Aorta (tissue), 5 donors: ENCODE data around the gene PLXNA1. TPM values are rescaled to one million over a fixed set of nuclear protein-coding genes. Genes with fewer than 3 reads are reported as not detected.
A peak's percentile ranks its signal among the peaks of the same experiment; 100 is the strongest.

Source experiments
- ATAC-seq: fragments of 200-7000 bp; cut with Tn5 transposase; one replicate; pipeline ENCODE4 v1.9.1; 2022; ENCODE audit warnings: moderate library complexity; ENCODE audit not compliant: low FRiP score
- DNase-seq, 2 donors: peaks; one replicate each; pipeline ENCODE4 v3.0.0-alpha.2; 2020
- H3K27ac ChIP-seq, 2 donors: one replicate each; pipeline ENCODE4 v1.5.1; 2013; ENCODE audit warnings: low read length in 2 of 2, mild to moderate bottlenecking in 2 of 2, moderate library complexity in 2 of 2, control low read depth in 1 of 2, inconsistent platforms in 1 of 2, low read depth in 1 of 2
- H3K27me3 ChIP-seq, 2 donors: one replicate each; pipeline ENCODE4 v1.6.1; 2013; ENCODE audit warnings: control low read depth in 1 of 2, low read length in 1 of 2, mild to moderate bottlenecking in 1 of 2, moderate library complexity in 1 of 2; ENCODE audit not compliant: insufficient read depth in 2 of 2, control insufficient read depth in 1 of 2
- H3K36me3 ChIP-seq, 2 donors: one replicate each; pipeline ENCODE4 v1.6.1; 2013; ENCODE audit warnings: control low read depth in 1 of 2, low read length in 1 of 2, mild to moderate bottlenecking in 1 of 2; ENCODE audit not compliant: insufficient read depth in 2 of 2, control insufficient read depth in 1 of 2
- H3K4me1 ChIP-seq, 2 donors: one replicate each; pipeline ENCODE4 v1.6.1; 2013; ENCODE audit warnings: low read length in 2 of 2, control low read depth in 1 of 2, mild to moderate bottlenecking in 1 of 2, moderate library complexity in 1 of 2; ENCODE audit not compliant: insufficient read depth in 2 of 2, control insufficient read depth in 1 of 2
- H3K4me3 ChIP-seq, 2 donors: one replicate each; pipeline ENCODE4 v1.5.1; 2013; ENCODE audit warnings: low read length in 2 of 2, control low read depth in 1 of 2, mild to moderate bottlenecking in 1 of 2
- H3K9me3 ChIP-seq: one replicate; pipeline ENCODE4 v1.6.1; 2013; ENCODE audit warnings: mild to moderate bottlenecking, low read length; ENCODE audit not compliant: control insufficient read depth
- WGBS, 2 donors: extraction: QIAGEN DNeasy Blood & Tissue Kit; methylation state at CpG; one replicate each; pipeline ENCODE4 v1.1.7; 2013; 5-methylcytosine and 5-hydroxymethylcytosine counted together
- intact Hi-C, 2 donors: fragments of 100-400 bp; cut with DNase I; formaldehyde crosslinking; loops; one replicate each; pipeline versions ENCODE4 v1.14.2 to v1.15.0; 2022
- polyA plus RNA-seq, 2 donors: library from polyadenylated mRNA; stranded (reverse); fragments of 200-250 nt; gene quantifications; one replicate each; pipeline ENCODE4 v1.2.3, GENCODE V29; 2013
- total RNA-seq, 2 donors: library from RNA; stranded (reverse); fragmentation: NEBNext Ultra II Directional; extraction: Animal tissue kit (Norgen Biotek cat#: 25700); gene quantifications; one replicate each; pipeline ENCODE4 v1.2.1, GENCODE V29; 2021
- donor health status: healthy with polysubstance abuse.
- donor health status: Bipolar disorder and iron deficiency.
- donor health status: DM: no; HTN: no; CAD: no.
- donor health status: DM: no; HTN: no; CAD: no.
- donor health status: DM: yes; HTN: yes; CAD: no.

The PLXNA1 gene
- total and polyA plus RNA-seq, 4 donors = 6.0 to 51.3 (median 21.3) TPM

DNA sequence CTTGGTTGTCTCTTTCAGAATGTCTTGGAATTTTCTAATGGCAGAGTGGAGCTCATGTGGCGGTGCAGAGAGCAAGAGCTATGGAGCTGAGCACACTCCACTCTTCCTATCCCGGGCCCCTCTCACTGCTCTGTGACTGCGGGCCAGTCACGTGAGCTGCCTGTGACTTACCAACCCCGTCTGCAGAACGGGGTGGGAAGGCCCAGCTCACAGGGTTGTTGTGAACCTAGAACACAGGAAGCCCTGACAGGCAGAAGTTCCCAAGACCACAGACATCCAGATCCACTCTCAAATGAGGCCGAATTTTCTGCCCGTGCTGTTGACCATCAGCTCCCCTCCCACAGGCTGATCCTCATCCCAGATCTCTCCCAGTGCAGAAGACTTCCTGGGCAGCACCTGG is 35.5 kb upstream of the PLXNA1 start:
- no peak for ATAC-seq
- H3K27ac ChIP-seq = no peak overlapping the region
- H3K27me3 ChIP-seq = no peaks in the 10 kb centered on the region
- H3K36me3 ChIP-seq = no peaks in the 10 kb centered on the region
- peak in 1 of 2 donors; percentile 80 for DNase-seq
- H3K9me3 ChIP-seq = no peaks in the 10 kb centered on the region
- no peaks in the 10 kb centered on the region for H3K4me1 ChIP-seq
- 75 to 82% methylated on average over 8 of the region's 8 CpGs for WGBS, 2 donors
- intact Hi-C loops = no loop called here
- H3K4me3 ChIP-seq = no peak overlapping the region

DNA sequence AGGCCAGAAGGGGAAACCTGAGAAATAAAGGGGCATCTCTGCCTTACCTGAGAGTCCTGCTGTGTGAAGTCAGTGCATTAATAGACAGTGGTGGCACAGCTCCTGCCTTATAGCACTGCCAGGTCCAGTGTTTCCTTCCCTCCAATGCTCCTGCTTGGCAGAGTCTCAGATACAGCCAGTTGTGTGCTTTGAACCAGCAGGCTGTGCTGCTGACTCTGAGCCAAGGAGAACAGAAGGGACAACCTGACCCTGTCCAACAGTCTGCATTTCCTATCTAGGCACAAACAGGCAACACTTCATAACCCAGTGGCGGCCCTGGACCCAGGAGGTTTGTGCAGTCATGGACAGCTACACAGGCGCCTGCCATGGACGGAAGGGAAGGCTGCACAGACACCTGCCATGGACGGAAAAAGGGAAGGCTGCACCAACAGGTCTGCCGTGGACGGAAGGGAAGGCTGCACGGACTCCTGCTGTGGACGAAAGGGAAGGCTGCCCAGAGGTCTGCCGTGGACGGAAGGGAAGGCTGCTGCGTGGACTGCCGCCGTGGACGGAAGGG is 33.9 kb upstream of the PLXNA1 start:
- 93 to 94% methylated on average over 14 of the region's 14 CpGs for WGBS, 2 donors
- ATAC-seq = no peak

DNA sequence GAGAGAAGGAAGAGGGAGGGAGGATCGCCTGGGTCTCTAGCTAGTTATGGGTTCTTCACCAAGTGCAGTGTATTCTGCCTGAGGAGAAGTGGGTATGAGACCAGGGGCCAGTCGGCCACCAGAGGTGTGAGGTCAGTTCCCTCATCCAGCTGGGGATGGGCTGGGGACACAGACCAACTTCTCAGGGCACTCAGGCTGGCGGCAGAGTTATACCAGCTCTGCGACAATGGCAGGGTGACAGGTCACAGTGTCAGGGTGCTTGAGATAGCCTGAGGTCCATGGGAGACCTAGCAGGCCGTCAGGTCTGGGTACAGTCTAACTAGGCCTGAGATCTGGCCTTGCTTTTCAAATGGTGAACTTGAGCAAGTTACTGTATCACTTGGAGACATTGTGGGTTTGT is 31.4 kb upstream of the PLXNA1 start:
- DNase-seq (peak in 1 of 2 donors; percentile 28), ATAC-seq (no peak)
- H3K36me3 ChIP-seq = no peaks in the 10 kb centered on the region
- intact Hi-C loops = no loop called here
- 93 to 97% methylated on average over 5 of the region's 5 CpGs for WGBS, 2 donors
- H3K27ac ChIP-seq = no peak overlapping the region
- no peaks in the 10 kb centered on the region for H3K9me3 ChIP-seq
- H3K27me3 ChIP-seq = no peaks in the 10 kb centered on the region
- H3K4me3 ChIP-seq = no peak overlapping the region
- H3K4me1 ChIP-seq = no peaks in the 10 kb centered on the region

More for the DNA sequence above, 33.9 kb upstream of the PLXNA1 start:
- no peak overlapping the region for H3K4me3 ChIP-seq
- no peak overlapping the region for H3K27ac ChIP-seq
- no peaks in the 10 kb centered on the region for H3K4me1 ChIP-seq
- H3K9me3 ChIP-seq = no peaks in the 10 kb centered on the region
- intact Hi-C loops = no loop called here
- H3K36me3 ChIP-seq = no peaks in the 10 kb centered on the region
- H3K27me3 ChIP-seq = no peaks in the 10 kb centered on the region
- peak; percentile 37 to 42 for DNase-seq

DNA sequence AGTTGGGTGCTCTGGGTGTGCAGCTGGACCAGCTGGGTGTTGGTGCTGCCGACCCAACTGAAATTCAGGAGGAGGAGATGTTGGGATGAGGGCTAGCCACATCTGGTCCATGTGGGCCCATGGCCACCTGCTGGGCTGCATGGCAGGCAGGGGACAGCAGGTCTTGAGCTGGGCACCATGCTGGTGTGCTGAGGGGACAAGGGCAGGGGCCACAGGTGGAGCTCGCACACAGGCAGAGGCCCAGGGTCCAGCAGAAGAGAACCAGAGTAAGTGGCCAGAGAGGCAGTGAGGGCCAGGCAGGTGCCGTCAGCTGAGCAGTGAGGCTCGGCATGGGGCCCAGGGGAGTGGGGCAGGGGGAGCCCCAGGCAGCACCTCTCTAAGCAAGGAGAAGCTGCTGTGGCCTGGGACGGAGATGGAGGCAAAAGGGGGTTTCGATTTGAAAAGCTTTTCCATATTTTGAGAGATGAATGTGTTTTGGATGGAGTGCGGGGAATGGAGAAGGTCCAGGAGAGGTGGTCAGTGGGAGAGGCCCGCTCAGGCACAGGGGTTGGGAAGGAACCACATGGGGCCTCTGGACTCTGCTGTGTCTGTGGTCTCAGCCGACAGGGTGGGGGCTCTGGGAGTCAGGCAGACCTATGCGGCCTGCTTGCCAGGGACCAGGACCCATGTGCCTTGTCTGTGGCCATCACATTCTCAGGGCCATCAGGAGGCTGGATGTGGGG is 30.5 kb upstream of the PLXNA1 start:
- no peak for ATAC-seq

DNA sequence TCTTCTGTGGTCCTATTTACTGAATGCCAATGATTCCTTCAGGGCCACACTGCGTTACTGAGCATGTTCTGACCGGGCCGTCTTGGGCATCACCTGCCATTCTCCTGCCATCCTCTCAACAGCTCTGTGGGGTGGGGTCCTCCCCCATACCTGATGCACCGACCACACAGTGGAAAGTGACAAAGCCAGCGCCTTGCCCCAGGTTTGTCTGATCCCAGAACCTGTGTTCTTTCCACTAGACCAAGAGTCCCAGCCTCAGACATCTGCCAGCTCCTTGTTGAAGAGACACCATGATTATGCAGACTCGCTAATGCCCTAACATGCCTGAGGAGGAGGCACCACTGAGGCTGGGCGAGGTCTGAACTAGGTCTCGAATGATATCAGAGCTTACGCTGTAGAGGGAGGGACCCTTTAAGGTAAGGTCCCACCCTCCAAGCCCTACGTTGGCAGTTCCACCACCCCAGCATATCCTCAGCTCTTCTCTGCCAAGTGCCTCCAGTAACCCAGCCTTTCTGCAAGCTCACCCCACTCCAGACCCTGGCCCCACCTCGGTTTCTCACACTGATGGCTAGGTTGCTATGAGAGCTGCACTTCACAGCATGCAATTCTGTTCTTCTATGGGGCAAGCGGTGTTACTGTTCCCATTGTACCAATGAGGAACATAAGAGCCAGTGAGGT is 29.8 kb upstream of the PLXNA1 start:
- no peaks in the 10 kb centered on the region for H3K36me3 ChIP-seq
- no peak overlapping the region for H3K27ac ChIP-seq
- H3K27me3 ChIP-seq = no peaks in the 10 kb centered on the region
- H3K4me3 ChIP-seq = no peak overlapping the region
- 96 to 97% methylated on average over 12 of the region's 12 CpGs for WGBS, 2 donors
- intact Hi-C loops = no loop called here
- no peaks in the 10 kb centered on the region for H3K4me1 ChIP-seq
- H3K9me3 ChIP-seq = no peaks in the 10 kb centered on the region
- DNase-seq (peak; percentile 38 to 41), ATAC-seq (no peak)

More for the DNA sequence above, 30.5 kb upstream of the PLXNA1 start:
- Histone ChIP-seq H3K27ac (no peak overlapping the region), H3K36me3 (no peaks in the 10 kb centered on the region), H3K4me1 (no peaks in the 10 kb centered on the region), H3K4me3 (no peak overlapping the region), H3K27me3 (no peaks in the 10 kb centered on the region), H3K9me3 (no peaks in the 10 kb centered on the region)
- peak; percentile 40 to 48 for DNase-seq
- WGBS, 2 donors = 98% methylated on average over 10 of the region's 10 CpGs
- intact Hi-C loops = no loop called here

DNA sequence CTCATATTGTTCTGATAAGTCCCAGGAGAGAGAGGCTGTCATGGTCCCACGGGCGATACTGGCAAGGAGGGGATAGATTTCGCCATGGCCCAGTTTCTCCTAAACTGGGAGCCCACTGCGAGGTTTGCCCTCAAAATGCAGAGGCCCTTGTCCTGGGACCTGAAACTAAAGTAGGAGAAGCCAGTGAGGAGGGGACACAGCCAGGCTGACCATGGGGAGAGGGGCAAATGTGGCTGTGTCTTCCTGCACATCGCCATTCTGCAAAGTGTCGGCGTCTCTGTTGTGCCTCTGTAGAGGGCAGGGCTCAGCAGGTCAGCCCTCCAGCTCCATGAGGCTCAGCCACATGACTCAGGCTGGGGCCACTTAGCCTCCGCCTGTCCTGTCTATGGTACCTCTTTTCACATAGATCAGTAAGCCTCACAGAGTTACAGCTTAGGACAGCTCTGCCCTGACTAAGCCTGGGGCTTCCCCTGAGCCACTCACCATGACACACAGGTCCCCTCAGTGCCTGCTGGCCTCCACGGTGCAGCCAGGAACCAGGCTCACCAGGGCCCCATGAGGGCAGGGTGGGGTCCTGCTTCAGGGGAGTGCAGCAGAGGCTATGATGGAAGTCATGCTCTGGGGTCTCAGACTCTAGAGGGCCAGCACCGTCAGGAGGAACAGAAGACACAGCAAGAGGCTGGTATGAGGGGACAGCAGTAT is 28.6 kb upstream of the PLXNA1 start:
- intact Hi-C loops = no loop called here
- ATAC-seq (no peak), DNase-seq (peak; percentile 43 to 62)

DNA sequence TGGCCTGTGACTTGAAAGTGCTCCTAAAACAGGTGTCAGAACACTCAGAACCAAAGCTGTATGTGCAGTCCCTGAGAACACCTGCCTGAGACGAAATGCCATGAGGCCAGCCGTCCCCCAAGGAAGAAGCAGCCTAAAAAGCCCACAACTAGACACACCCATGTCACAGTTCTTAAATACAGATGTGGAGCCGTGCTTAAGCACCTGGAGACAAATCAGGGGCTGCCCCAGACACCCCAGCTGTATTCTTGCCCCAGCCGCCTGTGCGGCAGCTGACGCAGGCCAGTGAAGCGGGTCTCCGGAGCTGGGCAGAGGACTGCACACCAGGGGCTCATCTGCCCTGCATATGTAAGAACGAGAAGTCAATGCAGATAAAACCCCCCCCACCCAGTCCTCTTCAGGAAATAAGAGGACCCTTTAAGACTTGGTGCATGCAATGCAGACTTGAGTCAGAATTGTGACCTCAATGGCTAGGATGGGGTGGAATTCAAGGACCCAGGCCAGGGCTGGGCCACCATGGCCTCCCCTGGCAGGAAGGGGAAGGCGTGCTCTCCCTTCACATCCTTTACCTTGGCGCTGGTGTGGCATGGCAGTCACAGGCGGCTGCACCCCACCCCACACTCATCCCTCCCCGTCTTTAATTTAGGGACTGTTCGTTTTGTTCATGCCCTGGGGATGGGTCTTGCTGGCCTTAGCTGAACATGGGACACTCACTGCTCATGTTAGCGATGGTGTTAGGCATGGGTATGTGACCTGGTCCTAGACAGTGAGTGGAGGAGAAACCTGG is 27.7 kb upstream of the PLXNA1 start:
- no peaks in the 10 kb centered on the region for H3K9me3 ChIP-seq
- WGBS, 2 donors = 96 to 97% methylated on average over 15 of the region's 15 CpGs
- DNase-seq = peak; percentile 17 to 45
- H3K27me3 ChIP-seq = no peaks in the 10 kb centered on the region
- no peak for ATAC-seq
- no peaks in the 10 kb centered on the region for H3K36me3 ChIP-seq
- no peak overlapping the region for H3K27ac ChIP-seq
- intact Hi-C loops = no loop called here
- no peaks in the 10 kb centered on the region for H3K4me1 ChIP-seq
- no peak overlapping the region for H3K4me3 ChIP-seq

More for the DNA sequence above, 28.6 kb upstream of the PLXNA1 start:
- H3K27me3 ChIP-seq = no peaks in the 10 kb centered on the region
- WGBS, 2 donors = 91 to 92% methylated on average over 10 of the region's 10 CpGs
- H3K27ac ChIP-seq = no peak overlapping the region
- H3K9me3 ChIP-seq = no peaks in the 10 kb centered on the region
- H3K4me1 ChIP-seq = no peaks in the 10 kb centered on the region
- H3K4me3 ChIP-seq = no peak overlapping the region
- H3K36me3 ChIP-seq = no peaks in the 10 kb centered on the region

DNA sequence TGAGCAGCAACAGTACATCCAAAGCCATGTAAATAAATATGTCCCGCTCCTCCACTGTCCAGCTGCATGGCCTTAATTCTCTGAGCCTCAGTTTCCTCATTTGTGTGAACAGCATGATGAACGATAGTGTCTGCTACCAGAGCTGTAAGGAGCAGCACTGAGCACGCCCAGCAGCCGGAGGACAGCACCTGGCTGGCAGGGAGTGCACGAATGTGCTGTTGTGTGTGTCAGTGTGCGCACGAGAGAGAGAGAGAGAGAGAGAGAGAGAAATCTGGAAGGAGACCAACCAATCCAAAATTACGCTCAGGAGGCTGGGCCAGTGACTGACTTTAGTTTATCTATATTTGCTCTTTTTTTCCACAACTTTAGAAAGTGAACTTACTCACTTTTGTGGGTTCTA is 26.6 kb upstream of the PLXNA1 start:
- WGBS, 2 donors = 83 to 85% methylated on average over 8 of the region's 8 CpGs

More for the DNA sequence above, 26.6 kb upstream of the PLXNA1 start:
- Histone ChIP-seq H3K27me3 (no peaks in the 10 kb centered on the region), H3K27ac (no peak overlapping the region), H3K36me3 (no peaks in the 10 kb centered on the region), H3K4me1 (no peaks in the 10 kb centered on the region), H3K9me3 (no peaks in the 10 kb centered on the region), H3K4me3 (no peak overlapping the region)
- no peak for ATAC-seq
- peak; percentile 26 to 33 for DNase-seq
- intact Hi-C loops = no loop called here
